GM12878 (cell line): ENCODE data around the gene TOMT. TPM values are rescaled to one million over a fixed set of nuclear protein-coding genes. Genes with fewer than 3 reads are reported as not detected.
A peak's percentile ranks its signal among the peaks of the same experiment; 100 is the strongest.

Experiments
- DPF2 ChIP-seq: fragments of 450-650 bp; IDR thresholded peaks from 2 replicates; pipeline ENCODE4 v1.6.1; 2017; ENCODE audit warnings: mild to moderate bottlenecking
- E4F1 ChIP-seq: fragments of 450-650 bp; IDR thresholded peaks from 2 replicates; pipeline ENCODE4 v1.6.1; 2018; ENCODE audit warnings: borderline replicate concordance, mild to moderate bottlenecking; ENCODE audit not compliant: partially characterized antibody
- EP300 ChIP-seq, 2 experiments: fragments of 150-350 bp in 1 of 2; IDR thresholded peaks; 2 replicates each; pipeline ENCODE4 v1.6.1; 2011 to 2012; ENCODE audit warnings: low read depth in 2 of 2, low read length in 2 of 2, borderline replicate concordance in 1 of 2, improper control_type of control experiment in 1 of 2, inconsistent platforms in 1 of 2; ENCODE audit not compliant: control insufficient read depth in 1 of 2
- FOXM1 ChIP-seq: IDR thresholded peaks from 2 replicates; pipeline ENCODE4 v1.6.1; 2012; ENCODE audit warnings: low read depth, mild to moderate bottlenecking, inconsistent platforms, low read length, moderate library complexity
- IKZF2 ChIP-seq, 2 experiments: fragments of 450-650 bp; IDR thresholded peaks; 2 replicates each; pipeline ENCODE4 v1.6.1; 2017; ENCODE audit warnings: mild to moderate bottlenecking in 2 of 2, moderate library complexity in 2 of 2
- MEF2B ChIP-seq: fragments of 450-650 bp; IDR thresholded peaks from 2 replicates; pipeline ENCODE4 v1.6.1; 2018; ENCODE audit warnings: mild to moderate bottlenecking, moderate library complexity; ENCODE audit not compliant: partially characterized antibody, poor library complexity, severe bottlenecking
- RELB ChIP-seq: fragments of 450-650 bp; IDR thresholded peaks from 2 replicates; pipeline ENCODE4 v1.6.1; 2017; ENCODE audit warnings: low read depth, mild to moderate bottlenecking, moderate library complexity
- SPI1 ChIP-seq: IDR thresholded peaks from 2 replicates; pipeline ENCODE4 v1.6.1; 2011; ENCODE audit warnings: low read depth, mild to moderate bottlenecking, low read length, moderate library complexity, borderline replicate concordance; ENCODE audit not compliant: insufficient read depth
- ZBED1 ChIP-seq: IDR thresholded peaks from 2 replicates; pipeline ENCODE4 v1.6.1; 2016; ENCODE audit warnings: borderline replicate concordance
- polyA plus RNA-seq, 11 experiments: library from polyadenylated mRNA; depleted of rRNA in 4 of 11; unstranded in 6 of 11; stranded (reverse) in 5 of 11; fragments of >200 nt; fragmentation: Nextera tagmentation in 4 of 11; fragmentation: Illumina TruSeq in 1 of 11; extraction: Ambion mirVana in 4 of 11; extraction: Trizol in 1 of 11; gene quantifications; 1 replicate in 1 of 11; 2 replicates in 10 of 11; pipeline versions ENCODE4 v1.2.1 to v1.2.3, GENCODE V29; 2011 to 2016; ENCODE audit warnings: inconsistent platforms in 2 of 11, missing spikeins in 2 of 11, low read depth in 1 of 11
- total RNA-seq, 4 experiments: library from RNA; depleted of rRNA in 3 of 4; stranded (reverse); fragments of >200 nt in 3 of 4; fragmentation: Illumina TruSeq in 1 of 4; extraction: Trizol in 1 of 4; gene quantifications; 2 replicates each; pipeline versions ENCODE4 v1.2.1 to v1.2.3, GENCODE V29; 2013 to 2021

TOMT gene
- total and polyA plus RNA-seq, 10 of the 15 experiments (the other 5 are each of a cell fraction or from before 2014, with no cell fraction given) = not detected

- no peak for TF ChIP-seq E4F1
- 0 out of 2 replicates have a peak, but pooled peaks have one; percentile 34 for TF ChIP-seq RELB
- TF ChIP-seq DPF2 = 0 out of 2 replicates have a peak, but pooled peaks have one; percentile 22
- no peak for TF ChIP-seq FOXM1
- 0 out of 2 replicates have a peak, but pooled peaks have one; percentile 55 for TF ChIP-seq ZBED1
- TF ChIP-seq SPI1 = peak; percentile 25; the same call in 1 of the 2 replicates
- TF ChIP-seq MEF2B = peak; percentile 22
- peak; percentile 59 to 70; a peak in 2 of 4 replicates for TF ChIP-seq IKZF2 (IDR thresholded peaks at IDR 0.05)
- TF ChIP-seq EP300 (IDR thresholded peaks at IDR 0.05; ENCODE audit: borderline replicate concordance in 1 of 2, control insufficient read depth in 1 of 2, low read depth in 2 of 2, low read length in 2 of 2) = no peak
Observed at GRCh38 chr11:72069200-72069599, 36.5 kb upstream of the TOMT start (continued).
